Smooth muscle cell (in vitro differentiated cells): ENCODE results near the gene BLOC1S4. TPM values are rescaled to one million over a fixed set of nuclear protein-coding genes. Genes with fewer than 3 reads are reported as not detected.
A peak's percentile ranks its signal among the peaks of the same experiment; 100 is the strongest.

ENCODE experiments used
- DNase-seq: peaks from one replicate; lab custom pipeline; 2025; ENCODE audit not compliant: unreplicated experiment; lab: John Stamatoyannopoulos, UW
- H2AFZ ChIP-seq: fragments of 200-600 bp; sonication (generic); 2 replicates; pipeline ENCODE4 v1.6.0; 2016; ENCODE audit warnings: antibody characterized with exemption, low read depth, mild to moderate bottlenecking
- H3F3A ChIP-seq: fragments of 200-600 bp; sonication (generic); 2 replicates; pipeline ENCODE4 v1.6.0; 2017; ENCODE audit warnings: antibody characterized with exemption, low read depth
- H3K27ac ChIP-seq: fragments of 200-600 bp; sonication (generic); 2 replicates; pipeline ENCODE4 v1.5.1; 2016; ENCODE audit warnings: low read depth, mild to moderate bottlenecking
- H3K27me3 ChIP-seq: fragments of 200-600 bp; sonication (generic); 2 replicates; pipeline ENCODE4 v1.6.1; 2016; ENCODE audit warnings: low read depth, mild to moderate bottlenecking
- H3K36me3 ChIP-seq: fragments of 200-600 bp; sonication (generic); 2 replicates; pipeline ENCODE4 v1.5.1; 2016; ENCODE audit warnings: low read depth
- H3K4me1 ChIP-seq: fragments of 200-600 bp; sonication (generic); 2 replicates; pipeline ENCODE4 v1.5.1; 2016; ENCODE audit warnings: low read depth
- H3K4me2 ChIP-seq: fragments of 200-600 bp; sonication (generic); 2 replicates; pipeline ENCODE4 v1.6.0; 2016; ENCODE audit warnings: mild to moderate bottlenecking
- H3K4me3 ChIP-seq: fragments of 200-600 bp; sonication (generic); 2 replicates; pipeline ENCODE4 v1.5.1; 2016; ENCODE audit warnings: mild to moderate bottlenecking
- H3K79me2 ChIP-seq: fragments of 200-600 bp; sonication (generic); 2 replicates; pipeline ENCODE4 v1.6.0; 2016; ENCODE audit warnings: low read depth, mild to moderate bottlenecking
- H3K9ac ChIP-seq: fragments of 200-600 bp; sonication (generic); 2 replicates; pipeline ENCODE4 v1.6.0; 2016; ENCODE audit warnings: low read depth
- H3K9me3 ChIP-seq: fragments of 200-600 bp; sonication (generic); replicated peaks from 2 replicates; pipeline ENCODE4 v1.5.1; 2016; ENCODE audit warnings: low read depth
- H4K20me1 ChIP-seq: fragments of 200-600 bp; sonication (generic); 2 replicates; pipeline ENCODE4 v1.6.0; 2016; ENCODE audit warnings: low read depth
- WGBS: methylation state at CpG from one replicate; pipeline ENCODE4 v1.1.7; 2016; ENCODE audit warnings: low lambda C conversion rate; 5-methylcytosine and 5-hydroxymethylcytosine counted together
- polyA plus RNA-seq: library from polyadenylated mRNA; unstranded; fragments of >200 nt; fragmentation: Nextera tagmentation; extraction: Ambion mirVana; gene quantifications from 2 replicates; pipeline ENCODE4 v1.2.1, GENCODE V29; 2016
- total RNA-seq: library from RNA; depleted of rRNA; stranded (reverse); fragments of >200 nt; gene quantifications from 2 replicates; pipeline ENCODE4 v1.2.3, GENCODE V29; 2014
- TF ChIP-seq, protein P1 (sequence below): fragments of 200-600 bp; sonication (generic); IDR thresholded peaks from 2 replicates; pipeline ENCODE4 v1.5.1; 2017; ENCODE audit warnings: borderline replicate concordance, mild to moderate bottlenecking, antibody characterized with exemption; ENCODE audit not compliant: insufficient read depth, poor library complexity, severe bottlenecking

BLOC1S4 gene
- total and polyA plus RNA-seq, 2 experiments from 2014 or later = 21.8 to 41.8 TPM

DNA sequence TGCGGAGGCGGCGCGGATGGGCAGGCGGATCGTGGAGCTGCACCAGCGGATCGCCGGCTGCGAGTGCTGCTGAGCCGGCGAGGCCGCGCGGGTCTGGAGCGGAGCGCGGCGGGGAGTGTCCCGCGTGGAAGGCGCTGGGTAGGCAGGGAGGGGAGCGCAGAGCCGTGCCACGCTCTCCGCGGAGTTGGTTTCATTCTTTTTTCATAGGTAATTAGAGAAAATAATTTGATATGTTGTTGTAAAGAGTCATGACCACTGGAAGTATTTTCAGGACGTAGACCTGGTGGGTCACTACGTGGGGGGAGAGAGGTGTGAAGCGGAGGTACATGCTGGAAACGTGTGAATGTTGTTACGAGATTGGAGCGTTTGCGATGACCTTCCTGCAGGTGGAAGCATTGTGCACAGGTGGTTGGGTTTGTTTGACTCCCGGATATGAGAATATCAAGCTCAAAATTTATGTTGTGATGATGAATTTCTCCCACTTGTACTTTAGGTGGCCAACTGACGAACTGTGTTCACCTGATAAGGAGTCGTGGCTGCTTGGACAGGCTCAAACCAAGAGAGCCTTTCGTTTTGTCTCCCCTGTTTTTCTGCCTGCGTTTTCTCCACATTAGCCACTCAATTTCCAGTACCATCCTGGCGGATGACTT is 41.3 kb upstream of the BLOC1S4 start:
- Histone ChIP-seq H3F3A (no peaks in the 10 kb centered on the region), H3K4me3 (peak overlapping the region; percentile 69), H3K36me3 (no peaks in the 10 kb centered on the region), H2AFZ (peak overlapping the region; percentile 59), H3K27ac (no peak overlapping the region), H3K9ac (peak overlapping the region; percentile 47), H3K4me1 (peaks cover 22% of the 10 kb centered on the region), H3K9me3 (no peaks in the 10 kb centered on the region), H3K79me2 (peaks cover 16% of the 10 kb centered on the region), H3K27me3 (no peaks in the 10 kb centered on the region), H3K4me2 (peak overlapping the region; percentile 97), H4K20me1 (peaks cover 25% of the 10 kb centered on the region)
- TF ChIP-seq, protein P1, sequence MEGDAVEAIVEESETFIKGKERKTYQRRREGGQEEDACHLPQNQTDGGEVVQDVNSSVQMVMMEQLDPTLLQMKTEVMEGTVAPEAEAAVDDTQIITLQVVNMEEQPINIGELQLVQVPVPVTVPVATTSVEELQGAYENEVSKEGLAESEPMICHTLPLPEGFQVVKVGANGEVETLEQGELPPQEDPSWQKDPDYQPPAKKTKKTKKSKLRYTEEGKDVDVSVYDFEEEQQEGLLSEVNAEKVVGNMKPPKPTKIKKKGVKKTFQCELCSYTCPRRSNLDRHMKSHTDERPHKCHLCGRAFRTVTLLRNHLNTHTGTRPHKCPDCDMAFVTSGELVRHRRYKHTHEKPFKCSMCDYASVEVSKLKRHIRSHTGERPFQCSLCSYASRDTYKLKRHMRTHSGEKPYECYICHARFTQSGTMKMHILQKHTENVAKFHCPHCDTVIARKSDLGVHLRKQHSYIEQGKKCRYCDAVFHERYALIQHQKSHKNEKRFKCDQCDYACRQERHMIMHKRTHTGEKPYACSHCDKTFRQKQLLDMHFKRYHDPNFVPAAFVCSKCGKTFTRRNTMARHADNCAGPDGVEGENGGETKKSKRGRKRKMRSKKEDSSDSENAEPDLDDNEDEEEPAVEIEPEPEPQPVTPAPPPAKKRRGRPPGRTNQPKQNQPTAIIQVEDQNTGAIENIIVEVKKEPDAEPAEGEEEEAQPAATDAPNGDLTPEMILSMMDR = peak; percentile 30
- DNase-seq = no peak
- 9% methylated on average over 38 of the region's 40 CpGs for WGBS

DNA sequence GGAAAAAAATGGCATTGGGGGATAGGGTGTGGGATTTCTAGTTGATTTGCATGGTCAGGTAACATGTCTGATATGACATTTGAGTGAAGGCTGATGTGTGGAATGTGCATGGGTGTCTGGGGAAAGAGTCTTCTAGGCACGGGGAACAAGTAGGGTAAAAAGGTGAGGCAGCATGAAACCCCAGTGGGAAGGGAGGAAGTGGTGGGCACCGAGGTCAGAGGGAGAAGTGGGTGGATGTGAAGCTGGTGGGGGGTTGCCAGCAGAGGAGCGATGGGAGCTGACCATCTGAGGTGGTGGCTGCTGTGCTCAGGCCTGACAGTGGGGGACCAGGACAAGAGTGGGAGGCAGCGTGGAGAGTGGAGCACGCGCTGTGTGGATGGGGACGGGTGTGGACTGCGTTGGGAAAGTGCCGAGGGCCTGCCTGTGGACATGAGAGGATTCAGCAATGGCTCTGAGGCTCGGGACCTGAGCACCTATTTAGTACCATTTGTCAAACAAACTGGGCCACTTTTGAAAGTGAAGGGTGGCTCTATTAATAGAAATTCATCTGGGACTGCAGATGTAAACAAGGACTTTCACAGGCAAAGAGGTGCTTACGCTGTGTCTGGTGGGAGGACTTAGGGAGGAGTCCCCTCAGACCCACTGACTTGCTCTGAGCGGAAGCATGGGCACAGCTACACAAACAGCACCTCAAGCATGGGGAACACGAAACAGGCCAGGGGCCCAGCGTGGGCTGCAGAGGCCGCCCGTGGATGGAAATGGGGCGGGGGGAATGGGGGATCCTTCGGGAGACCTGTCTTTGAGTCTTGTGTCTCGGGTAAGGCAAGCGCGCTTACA is 39.0 kb upstream of the BLOC1S4 start:
- H3K27ac ChIP-seq = no peak overlapping the region
- H3K9ac ChIP-seq = no peak overlapping the region
- WGBS = 95% methylated on average over 21 of the region's 21 CpGs

DNA sequence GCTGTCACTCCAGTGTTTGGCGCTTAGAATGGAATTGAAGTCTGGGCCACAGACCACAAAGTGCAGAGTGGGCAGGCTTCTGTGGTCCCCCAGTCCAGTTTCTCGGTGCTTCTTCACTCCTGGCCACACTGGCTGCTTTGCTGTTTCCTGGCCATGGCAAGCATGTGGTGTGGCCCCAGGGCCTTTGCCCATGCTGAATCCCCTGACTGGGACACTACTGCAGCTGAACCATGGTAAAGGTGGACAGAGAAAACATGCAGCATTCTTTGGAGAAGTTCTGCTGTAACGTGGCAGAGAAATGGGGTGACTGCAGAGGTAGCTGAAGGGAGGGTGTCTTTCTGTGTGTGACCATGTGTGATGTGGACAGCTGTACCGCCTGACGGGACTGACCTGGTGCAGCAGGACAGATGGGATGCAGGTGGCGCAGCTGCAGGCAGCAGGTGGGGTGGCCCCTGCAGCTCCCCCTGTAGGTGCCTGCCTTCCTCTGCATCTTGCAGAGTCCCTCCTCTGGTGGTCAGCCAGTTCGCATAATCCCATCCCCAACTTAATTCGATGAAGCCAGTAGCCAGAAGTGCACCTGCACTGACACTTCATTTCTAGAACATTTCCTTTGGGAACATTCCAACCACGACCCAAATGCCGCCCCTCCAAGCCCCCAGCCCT is 35.5 kb upstream of the BLOC1S4 start:
- H3K4me3 ChIP-seq = no peak overlapping the region
- DNase-seq = no peak
- 85% methylated on average over 10 of the region's 10 CpGs for WGBS
- H3K36me3 ChIP-seq = no peaks in the 10 kb centered on the region
- H3K9me3 ChIP-seq = no peaks in the 10 kb centered on the region
- no peak overlapping the region for H3K9ac ChIP-seq
- H3K4me2 ChIP-seq = no peak overlapping the region
- H4K20me1 ChIP-seq = peaks cover 15% of the 10 kb centered on the region
- no peak overlapping the region for H3K27ac ChIP-seq
- no peaks in the 10 kb centered on the region for H3K27me3 ChIP-seq
- peaks cover 10% of the 10 kb centered on the region for H3K79me2 ChIP-seq
- H2AFZ ChIP-seq = no peak overlapping the region
- H3F3A ChIP-seq = no peaks in the 10 kb centered on the region
- TF ChIP-seq, protein P1 = peak; percentile 4
- peaks cover 10% of the 10 kb centered on the region for H3K4me1 ChIP-seq

More for the DNA sequence above, 39.0 kb upstream of the BLOC1S4 start:
- peaks cover 22% of the 10 kb centered on the region for H3K4me1 ChIP-seq
- no peak overlapping the region for H3K4me3 ChIP-seq
- no peaks in the 10 kb centered on the region for H3K36me3 ChIP-seq
- peaks cover 16% of the 10 kb centered on the region for H3K79me2 ChIP-seq
- no peak overlapping the region for H2AFZ ChIP-seq
- no peaks in the 10 kb centered on the region for H3K27me3 ChIP-seq
- H3F3A ChIP-seq = no peaks in the 10 kb centered on the region
- H3K9me3 ChIP-seq = no peaks in the 10 kb centered on the region
- DNase-seq = no peak
- peaks cover 25% of the 10 kb centered on the region for H4K20me1 ChIP-seq
- H3K4me2 ChIP-seq = no peak overlapping the region
- TF ChIP-seq, protein P1 = no peak
